Left ventricle myocardium inferior (tissue), 1 donor: ENCODE measurements around the gene TAB2. TPM values are rescaled to one million over a fixed set of nuclear protein-coding genes. Genes with fewer than 3 reads are reported as not detected.

ENCODE experiments used
- DNase-seq: peaks from one replicate; pipeline ENCODE4 v3.0.0-alpha.2; 2020
- H3K27ac ChIP-seq: fragments of 200-600 bp; replicated peaks from 2 replicates; pipeline ENCODE4 v1.8.0; 2021
- H3K27me3 ChIP-seq: fragments of 200-600 bp; 2 replicates; pipeline ENCODE4 v1.8.0; 2021; ENCODE audit warnings: low read depth
- H3K36me3 ChIP-seq: fragments of 200-600 bp; 2 replicates; pipeline ENCODE4 v1.8.0; 2021
- H3K4me1 ChIP-seq: fragments of 200-600 bp; 2 replicates; pipeline ENCODE4 v1.8.0; 2021
- H3K4me3 ChIP-seq: fragments of 200-600 bp; 2 replicates; pipeline ENCODE4 v1.8.0; 2021; ENCODE audit warnings: mild to moderate bottlenecking, moderate library complexity
- H3K9me3 ChIP-seq: fragments of 200-600 bp; replicated peaks from 2 replicates; pipeline ENCODE4 v1.8.0; 2021
- intact Hi-C: fragments of 100-400 bp; cut with micrococcal nuclease; formaldehyde crosslinking; loops from one replicate; pipeline ENCODE4 v1.11.0; 2022
- total RNA-seq: library from RNA; stranded (reverse); fragmentation: NEBNext Ultra II Directional; extraction: Animal tissue kit (Norgen Biotek cat#: 25700); gene quantifications from one replicate; pipeline ENCODE4 v1.2.1, GENCODE V29; 2021
- TF ChIP-seq, protein P1 (sequence below): fragments of 200-600 bp; IDR thresholded peaks from 2 replicates; pipeline ENCODE4 v1.8.0; 2021; ENCODE audit warnings: antibody characterized with exemption, mild to moderate bottlenecking, borderline replicate concordance
- donor health status: DM: no; HTN: yes; CAD: no; lungs with severe emphysema.

The TAB2 gene
- total RNA-seq, 1 donor from 2014 or later: 56.7 TPM

DNA sequence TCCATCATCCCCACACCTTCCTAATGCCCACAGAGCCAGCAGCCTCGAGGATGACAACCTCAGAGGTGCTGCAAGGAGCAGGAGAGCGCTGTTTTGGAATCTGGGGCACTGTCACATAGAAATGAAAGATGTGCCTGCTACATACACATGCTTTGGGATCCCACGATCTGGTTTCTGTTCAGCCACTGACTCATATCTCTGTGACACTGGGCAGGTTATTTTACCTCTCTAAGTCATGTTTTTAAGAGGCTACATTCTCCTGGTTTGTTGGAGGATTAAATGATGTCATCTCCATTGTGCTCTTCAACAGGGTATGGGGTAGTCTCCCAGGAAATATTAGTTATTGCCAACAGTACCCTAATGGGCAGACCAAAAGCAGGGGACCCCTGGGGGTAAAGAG is 32.6 kb upstream of the TAB2 start:
- TF ChIP-seq, protein P1, sequence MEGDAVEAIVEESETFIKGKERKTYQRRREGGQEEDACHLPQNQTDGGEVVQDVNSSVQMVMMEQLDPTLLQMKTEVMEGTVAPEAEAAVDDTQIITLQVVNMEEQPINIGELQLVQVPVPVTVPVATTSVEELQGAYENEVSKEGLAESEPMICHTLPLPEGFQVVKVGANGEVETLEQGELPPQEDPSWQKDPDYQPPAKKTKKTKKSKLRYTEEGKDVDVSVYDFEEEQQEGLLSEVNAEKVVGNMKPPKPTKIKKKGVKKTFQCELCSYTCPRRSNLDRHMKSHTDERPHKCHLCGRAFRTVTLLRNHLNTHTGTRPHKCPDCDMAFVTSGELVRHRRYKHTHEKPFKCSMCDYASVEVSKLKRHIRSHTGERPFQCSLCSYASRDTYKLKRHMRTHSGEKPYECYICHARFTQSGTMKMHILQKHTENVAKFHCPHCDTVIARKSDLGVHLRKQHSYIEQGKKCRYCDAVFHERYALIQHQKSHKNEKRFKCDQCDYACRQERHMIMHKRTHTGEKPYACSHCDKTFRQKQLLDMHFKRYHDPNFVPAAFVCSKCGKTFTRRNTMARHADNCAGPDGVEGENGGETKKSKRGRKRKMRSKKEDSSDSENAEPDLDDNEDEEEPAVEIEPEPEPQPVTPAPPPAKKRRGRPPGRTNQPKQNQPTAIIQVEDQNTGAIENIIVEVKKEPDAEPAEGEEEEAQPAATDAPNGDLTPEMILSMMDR: no peak
- DNase-seq: no peak
- Histone ChIP-seq H3K4me3 (no peak overlapping the region), H3K27ac (no peak overlapping the region), H3K27me3 (peaks cover 6% of the 10 kb centered on the region), H3K4me1 (no peaks in the 10 kb centered on the region), H3K36me3 (no peaks in the 10 kb centered on the region), H3K9me3 (no peaks in the 10 kb centered on the region)
- intact Hi-C loops: no loop called here

DNA sequence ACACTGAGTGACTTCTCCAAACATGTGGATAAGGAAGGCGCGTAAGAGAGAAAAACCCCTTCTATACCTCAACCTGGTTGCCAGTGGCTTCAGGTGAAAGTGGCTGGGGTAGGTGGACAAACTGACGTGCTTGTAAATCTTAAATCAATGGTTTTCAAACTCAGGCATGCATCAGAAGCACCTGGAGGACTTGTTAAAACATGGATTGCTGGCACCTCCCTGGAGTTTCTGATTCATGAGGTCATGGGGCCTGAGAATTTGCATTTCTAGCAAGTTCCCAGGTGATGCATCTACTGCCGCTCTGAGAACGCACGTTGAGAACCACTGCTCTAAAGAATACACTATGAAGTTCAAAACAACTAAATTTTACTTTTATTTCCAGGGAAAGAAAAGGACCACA is 31.9 kb upstream of the TAB2 start:
- DNase-seq: no peak
- Histone ChIP-seq H3K4me3 (no peak overlapping the region), H3K4me1 (no peaks in the 10 kb centered on the region), H3K9me3 (no peaks in the 10 kb centered on the region), H3K27ac (no peak overlapping the region), H3K36me3 (no peaks in the 10 kb centered on the region), H3K27me3 (no peaks in the 10 kb centered on the region)
- intact Hi-C loops: no loop called here
- TF ChIP-seq, protein P1: no peak

DNA sequence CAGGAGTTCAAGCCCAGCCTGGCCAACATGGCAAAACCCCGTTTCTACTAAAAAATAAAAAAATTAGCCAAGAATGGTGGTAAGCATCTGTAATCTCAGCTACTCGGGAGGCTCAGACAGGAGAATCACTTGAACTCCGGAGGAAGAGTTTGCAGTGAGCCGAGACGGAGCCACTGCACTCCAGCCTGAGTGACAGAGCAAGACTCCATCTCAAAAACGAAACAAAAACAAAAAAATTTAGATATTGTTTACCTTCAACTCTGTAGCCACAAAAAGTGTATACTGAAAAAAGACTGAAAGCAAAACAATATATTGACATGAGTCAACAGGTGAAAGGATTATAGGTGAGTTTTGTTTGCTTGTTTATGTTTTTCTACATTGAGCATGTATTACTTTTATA is 30.6 kb upstream of the TAB2 start:
- TF ChIP-seq, protein P1: no peak
- Histone ChIP-seq H3K27me3 (no peaks in the 10 kb centered on the region), H3K9me3 (no peaks in the 10 kb centered on the region), H3K4me3 (no peak overlapping the region), H3K4me1 (no peaks in the 10 kb centered on the region), H3K27ac (no peak overlapping the region), H3K36me3 (no peaks in the 10 kb centered on the region)
- DNase-seq: no peak
- intact Hi-C loops: no loop called here

DNA sequence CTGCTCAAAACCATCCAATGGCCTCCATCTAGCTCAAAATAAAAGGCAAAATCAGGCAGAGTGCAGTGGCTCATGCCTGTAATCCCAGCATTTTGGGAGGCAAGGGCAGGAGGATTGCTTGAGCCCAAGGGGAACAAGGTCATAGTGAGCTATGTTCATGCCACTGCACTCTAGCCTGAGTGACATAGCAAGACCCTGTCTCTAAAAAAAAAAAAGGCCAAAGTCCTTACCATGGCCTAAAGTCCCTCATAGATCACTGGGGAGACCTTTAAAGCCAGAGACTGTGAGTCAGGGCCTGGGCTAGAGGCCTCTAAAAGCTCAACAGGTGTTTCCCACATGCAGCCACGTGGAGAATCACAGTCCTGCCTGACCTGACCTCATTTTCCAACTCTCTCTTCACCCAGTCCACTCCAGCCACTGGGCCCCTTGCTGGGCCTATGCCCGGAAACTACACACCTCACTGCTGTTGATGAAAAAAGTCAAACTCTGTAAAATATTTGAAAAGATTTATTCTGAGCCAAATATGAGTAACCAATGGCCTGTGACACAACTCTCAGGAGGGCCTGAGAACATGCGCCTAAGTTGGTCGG is 28.2 kb upstream of the TAB2 start:
- intact Hi-C loops: no loop called here
- Histone ChIP-seq H3K27me3 (no peaks in the 10 kb centered on the region), H3K27ac (no peak overlapping the region), H3K4me1 (no peaks in the 10 kb centered on the region), H3K4me3 (no peak overlapping the region), H3K9me3 (no peaks in the 10 kb centered on the region), H3K36me3 (no peaks in the 10 kb centered on the region)
- TF ChIP-seq, protein P1: no peak
- DNase-seq: no peak

DNA sequence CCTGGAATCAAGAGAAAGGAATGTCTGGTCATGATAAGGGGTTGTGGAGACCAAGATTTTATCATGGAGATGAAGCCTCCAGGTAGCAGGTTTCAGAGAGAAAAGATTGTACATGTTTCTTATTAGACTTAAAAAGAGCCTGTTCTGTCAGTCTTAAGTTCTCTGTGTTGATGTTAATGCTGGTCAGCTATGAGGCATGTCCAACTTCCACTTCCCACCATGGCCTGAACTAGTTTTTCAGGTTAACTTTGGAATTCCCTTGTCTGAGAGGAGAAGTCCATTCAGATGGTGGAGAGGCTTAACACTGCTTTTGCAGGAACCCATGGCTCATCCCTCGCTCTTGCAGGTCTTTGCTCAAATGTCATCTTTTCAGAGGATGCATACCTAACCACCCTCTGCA is 27.5 kb upstream of the TAB2 start:
- Histone ChIP-seq H3K27me3 (no peaks in the 10 kb centered on the region), H3K4me1 (no peaks in the 10 kb centered on the region), H3K4me3 (no peak overlapping the region), H3K27ac (no peak overlapping the region), H3K9me3 (no peaks in the 10 kb centered on the region), H3K36me3 (no peaks in the 10 kb centered on the region)
- intact Hi-C loops: no loop called here
- TF ChIP-seq, protein P1: no peak
- no peak for DNase-seq

DNA sequence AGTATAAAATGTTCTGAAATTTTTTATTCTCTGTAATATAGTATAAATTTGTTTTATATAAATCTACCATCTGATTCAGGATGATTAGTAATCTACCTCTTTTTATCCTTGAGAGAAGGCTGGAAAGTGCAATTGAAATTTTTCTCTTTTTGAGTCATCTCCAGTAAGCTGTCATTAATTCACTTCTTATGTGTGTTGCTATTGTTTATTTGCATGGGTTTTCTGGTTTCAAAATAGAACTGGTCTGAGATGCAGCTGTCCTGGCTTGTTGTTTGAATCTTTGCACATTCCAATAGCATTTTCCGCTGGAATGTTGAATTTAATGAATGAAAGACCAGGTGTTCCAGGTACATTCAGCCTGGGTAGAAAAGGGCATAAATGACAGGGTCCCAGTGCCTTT is 24.3 kb upstream of the TAB2 start:
- DNase-seq: no peak
- H3K36me3 ChIP-seq: no peaks in the 10 kb centered on the region
- H3K4me1 ChIP-seq: no peaks in the 10 kb centered on the region
- no peaks in the 10 kb centered on the region for H3K9me3 ChIP-seq
- no peaks in the 10 kb centered on the region for H3K27me3 ChIP-seq
- H3K4me3 ChIP-seq: no peak overlapping the region
- TF ChIP-seq, protein P1: no peak
- H3K27ac ChIP-seq: no peak overlapping the region
- intact Hi-C loops: no loop called here
